Thyroid gland (tissue), 4 donors: Measurements from ENCODE around the gene TMEM209. TPM values are rescaled to one million over a fixed set of nuclear protein-coding genes. Genes with fewer than 3 reads are reported as not detected.

ENCODE experiments used
- DNase-seq, 2 donors: peaks; one replicate each; pipeline ENCODE4 v3.0.0-alpha.2; 2019
- H3K27ac ChIP-seq, 3 donors: fragments of 200-600 bp; sonication (generic); 1 replicate in 2 of 3; 2 replicates in 1 of 3; pipeline ENCODE4 v1.5.1; 2016 to 2019; ENCODE audit warnings: mild to moderate bottlenecking in 1 of 3, moderate library complexity in 1 of 3
- H3K27me3 ChIP-seq: fragments of 200-600 bp; sonication (generic); one replicate; pipeline ENCODE4 v1.5.1; 2019
- H3K36me3 ChIP-seq, 2 donors: fragments of 200-600 bp; sonication (generic); one replicate each; pipeline ENCODE4 v1.5.1; 2016 to 2019
- H3K4me1 ChIP-seq, 2 donors: fragments of 200-600 bp; sonication (generic); one replicate each; pipeline ENCODE4 v1.5.1; 2017 to 2019
- H3K4me3 ChIP-seq, 3 donors: fragments of 200-600 bp; sonication (generic); replicated peaks in 1 of 3; 1 replicate in 2 of 3; 2 replicates in 1 of 3; pipeline ENCODE4 v1.5.1; 2016; ENCODE audit warnings: mild to moderate bottlenecking in 1 of 3
- H3K9me3 ChIP-seq: fragments of 200-600 bp; sonication (generic); one replicate; pipeline ENCODE4 v1.5.1; 2017
- POLR2A ChIP-seq, 2 donors: fragments of 450-650 bp; IDR thresholded peaks; one replicate each; pipeline ENCODE4 v1.6.1; 2017; ENCODE audit warnings: antibody characterized with exemption in 2 of 2, mild to moderate bottlenecking in 2 of 2, moderate library complexity in 1 of 2
- WGBS, 2 donors: methylation state at CpG; one replicate each; pipeline ENCODE4 v1.1.5; 2017; 5-methylcytosine and 5-hydroxymethylcytosine counted together
- intact Hi-C: fragments of 100-400 bp; cut with DNase I; formaldehyde crosslinking; loops from one replicate; pipeline ENCODE4 v1.15.1; 2023
- total RNA-seq, 4 donors: library from RNA; depleted of rRNA; stranded (reverse); fragments of >200 nt; gene quantifications; one replicate each; pipeline ENCODE4 v1.2.3, GENCODE V29; 2016
- TF ChIP-seq, protein P1 (sequence below), 6 experiments: fragments of 200-600 bp in 3 of 6; fragments of 450-650 bp in 3 of 6; sonication (generic) in 3 of 6; IDR thresholded peaks; one replicate each; pipeline ENCODE4 v1.5.1; 2016 to 2019; ENCODE audit warnings: antibody characterized with exemption in 6 of 6, mild to moderate bottlenecking in 2 of 6, inconsistent platforms in 1 of 6, moderate library complexity in 1 of 6

TMEM209 gene
- total RNA-seq, 4 donors from 2014 or later = 19.5 to 28.0 (median 24.5) TPM

DNA sequence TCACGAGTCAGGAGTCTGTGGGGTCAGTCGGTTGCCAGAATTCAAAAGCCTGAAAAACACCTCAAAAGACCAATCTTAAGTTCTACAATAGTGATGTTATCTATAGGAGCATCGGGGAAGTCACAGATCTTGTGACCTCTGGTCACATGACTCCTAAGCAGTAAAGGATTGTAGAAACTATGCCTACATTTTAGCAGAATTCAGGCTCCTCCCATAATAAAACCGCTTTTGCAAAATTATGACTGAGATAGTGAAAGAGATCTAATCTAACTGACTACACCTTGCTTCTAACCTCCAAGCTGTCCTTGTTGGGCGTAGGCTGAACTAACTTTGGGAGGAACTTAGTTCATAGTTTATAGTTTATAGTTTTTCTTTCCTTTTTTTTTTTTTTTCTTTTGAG is 19.0 kb upstream of the TMEM209 start:
- TF ChIP-seq, protein P1, sequence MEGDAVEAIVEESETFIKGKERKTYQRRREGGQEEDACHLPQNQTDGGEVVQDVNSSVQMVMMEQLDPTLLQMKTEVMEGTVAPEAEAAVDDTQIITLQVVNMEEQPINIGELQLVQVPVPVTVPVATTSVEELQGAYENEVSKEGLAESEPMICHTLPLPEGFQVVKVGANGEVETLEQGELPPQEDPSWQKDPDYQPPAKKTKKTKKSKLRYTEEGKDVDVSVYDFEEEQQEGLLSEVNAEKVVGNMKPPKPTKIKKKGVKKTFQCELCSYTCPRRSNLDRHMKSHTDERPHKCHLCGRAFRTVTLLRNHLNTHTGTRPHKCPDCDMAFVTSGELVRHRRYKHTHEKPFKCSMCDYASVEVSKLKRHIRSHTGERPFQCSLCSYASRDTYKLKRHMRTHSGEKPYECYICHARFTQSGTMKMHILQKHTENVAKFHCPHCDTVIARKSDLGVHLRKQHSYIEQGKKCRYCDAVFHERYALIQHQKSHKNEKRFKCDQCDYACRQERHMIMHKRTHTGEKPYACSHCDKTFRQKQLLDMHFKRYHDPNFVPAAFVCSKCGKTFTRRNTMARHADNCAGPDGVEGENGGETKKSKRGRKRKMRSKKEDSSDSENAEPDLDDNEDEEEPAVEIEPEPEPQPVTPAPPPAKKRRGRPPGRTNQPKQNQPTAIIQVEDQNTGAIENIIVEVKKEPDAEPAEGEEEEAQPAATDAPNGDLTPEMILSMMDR (IDR thresholded peaks at IDR 0.05) = no peak
- TF ChIP-seq POLR2A (IDR thresholded peaks at IDR 0.05) = no peak
- no peaks in the 10 kb centered on the region for H3K9me3 ChIP-seq
- no peak for DNase-seq
- H3K4me1 ChIP-seq = peaks cover 0 to 10% of the 10 kb centered on the region in 2 donors
- no peaks in the 10 kb centered on the region for H3K36me3 ChIP-seq
- H3K4me3 ChIP-seq = no peak overlapping the region
- WGBS, 2 donors = 83 to 84% methylated on average over 5 of the region's 5 CpGs
- no peaks in the 10 kb centered on the region for H3K27me3 ChIP-seq
- intact Hi-C loops = no loop called here
- no peak overlapping the region for H3K27ac ChIP-seq

DNA sequence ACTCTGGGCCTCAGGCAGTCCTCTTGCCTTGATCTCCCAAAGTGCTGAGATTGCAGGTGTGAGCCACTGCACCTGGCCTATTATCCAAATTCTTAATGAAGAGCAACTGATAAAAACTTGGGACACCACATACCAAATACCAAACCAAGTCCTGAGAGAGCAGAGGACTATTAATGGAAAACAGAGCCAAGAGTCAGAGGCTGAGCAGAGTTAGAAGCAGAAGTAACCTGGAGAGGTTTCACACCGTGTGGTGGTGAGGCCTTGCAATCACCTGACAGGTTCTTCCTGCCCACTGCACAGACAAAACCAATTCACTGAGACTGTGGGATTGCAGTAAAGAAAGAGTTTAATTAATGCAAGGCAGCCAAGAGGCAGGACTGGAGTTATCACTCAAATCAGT is 18.4 kb upstream of the TMEM209 start:
- intact Hi-C loops = no loop called here
- peaks cover 0 to 10% of the 10 kb centered on the region in 2 donors for H3K4me1 ChIP-seq
- DNase-seq = no peak
- no peak overlapping the region for H3K4me3 ChIP-seq
- no peak overlapping the region for H3K27ac ChIP-seq
- H3K36me3 ChIP-seq = no peaks in the 10 kb centered on the region
- no peak for TF ChIP-seq POLR2A (IDR thresholded peaks at IDR 0.05)
- TF ChIP-seq, protein P1 (IDR thresholded peaks at IDR 0.05) = no peak
- H3K9me3 ChIP-seq = no peaks in the 10 kb centered on the region
- no peaks in the 10 kb centered on the region for H3K27me3 ChIP-seq
- 18 to 100% methylated on average over 1 of the region's 1 CpG for WGBS, 2 donors

DNA sequence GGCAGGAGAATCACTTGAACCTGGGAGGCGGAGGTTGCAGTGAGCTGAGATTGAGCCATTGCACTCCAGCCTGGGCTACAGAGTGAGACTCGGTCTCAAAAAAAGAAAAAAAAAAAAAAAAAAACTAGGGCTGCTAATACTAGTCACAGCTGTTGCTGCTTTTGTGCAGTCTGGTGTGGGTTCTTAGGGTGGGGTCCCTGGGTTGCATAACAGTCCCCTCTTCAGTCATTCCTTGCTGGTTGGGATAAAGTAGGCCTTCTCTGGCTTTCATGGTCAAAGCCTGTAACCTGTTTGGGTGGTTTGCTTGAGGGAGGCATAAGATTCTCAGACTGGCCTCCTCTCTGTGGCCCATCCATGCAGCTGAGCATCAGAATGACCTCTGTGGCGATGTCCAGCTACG is 16.5 kb upstream of the TMEM209 start:
- TF ChIP-seq, protein P1 (IDR thresholded peaks at IDR 0.05) = no peak
- no peak for TF ChIP-seq POLR2A (IDR thresholded peaks at IDR 0.05)
- no peak for DNase-seq
- Histone ChIP-seq H3K27me3 (no peaks in the 10 kb centered on the region), H3K4me3 (no peak overlapping the region), H3K36me3 (no peaks in the 10 kb centered on the region), H3K9me3 (no peaks in the 10 kb centered on the region), H3K27ac (no peak overlapping the region), H3K4me1 (no peaks in the 10 kb centered on the region)
- intact Hi-C loops = no loop called here
- WGBS, 2 donors = 93 to 95% methylated on average over 4 of the region's 4 CpGs

DNA sequence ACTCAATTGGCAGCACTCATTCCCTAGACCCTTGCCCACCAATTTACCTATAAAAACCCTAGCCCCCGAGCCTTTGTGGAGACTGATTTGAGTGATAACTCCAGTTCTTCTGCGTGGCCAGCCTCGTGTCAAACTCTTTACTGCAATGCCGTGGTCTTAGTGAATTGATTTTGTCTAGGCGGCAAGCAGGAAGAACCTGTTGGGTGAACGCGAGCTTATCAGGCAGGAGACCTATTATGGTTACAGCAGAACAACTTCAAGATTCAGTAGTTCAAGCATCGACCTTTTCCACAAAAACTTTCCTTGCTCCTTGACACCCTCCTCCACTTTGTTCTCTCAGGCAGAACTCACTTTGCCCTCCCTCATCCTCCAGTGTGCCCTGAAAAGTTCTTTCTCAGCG is 14.7 kb upstream of the TMEM209 start:
- no peak for TF ChIP-seq POLR2A (IDR thresholded peaks at IDR 0.05)
- TF ChIP-seq, protein P1 (IDR thresholded peaks at IDR 0.05) = no peak
- peak; percentile 15 to 22 for DNase-seq
- H3K36me3 ChIP-seq = no peaks in the 10 kb centered on the region
- H3K27me3 ChIP-seq = no peaks in the 10 kb centered on the region
- intact Hi-C loops = no loop called here
- no peak overlapping the region for H3K27ac ChIP-seq
- no peaks in the 10 kb centered on the region for H3K4me1 ChIP-seq
- H3K4me3 ChIP-seq = no peak overlapping the region
- 36 to 56% methylated on average over 9 of the region's 9 CpGs for WGBS, 2 donors
- H3K9me3 ChIP-seq = no peaks in the 10 kb centered on the region

DNA sequence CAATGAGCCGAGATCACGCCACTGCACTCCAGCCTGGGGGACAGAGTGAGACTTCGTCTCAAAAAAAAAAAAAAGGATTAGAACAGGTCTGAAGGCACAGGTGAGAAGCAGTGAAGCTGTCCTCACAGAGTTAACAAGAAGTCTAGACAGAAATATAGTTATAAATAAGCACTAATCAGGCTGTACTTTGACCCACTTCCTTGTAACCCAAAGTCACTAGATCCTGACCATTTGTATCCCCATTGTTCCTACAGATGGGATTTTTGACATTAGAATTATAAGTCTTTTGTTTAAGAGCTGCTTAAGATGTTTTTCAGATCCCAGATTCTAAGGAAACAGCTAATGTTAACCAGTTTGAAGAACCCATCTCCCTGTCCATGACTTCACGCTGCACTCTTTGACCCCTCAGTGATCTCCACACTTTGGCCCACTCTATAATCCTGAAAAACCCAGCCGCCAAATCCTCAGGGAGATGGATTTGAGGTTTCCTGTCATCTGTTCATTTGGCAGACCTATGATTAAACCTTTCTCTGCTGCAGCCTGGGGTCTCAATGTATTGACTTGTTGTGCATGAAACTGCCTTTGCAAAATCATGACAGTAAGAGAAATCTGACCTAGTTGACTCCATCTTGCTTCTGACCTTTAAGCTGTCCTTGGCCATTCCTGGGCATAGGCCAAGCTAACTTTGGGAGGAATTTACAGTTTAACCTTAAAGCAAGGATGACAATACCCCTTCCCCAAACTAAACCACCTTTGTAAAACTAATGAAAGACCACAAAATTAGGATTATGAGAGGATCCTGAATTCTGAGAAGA is 13.8 kb upstream of the TMEM209 start:
- no peak overlapping the region for H3K4me3 ChIP-seq
- H3K27me3 ChIP-seq = no peaks in the 10 kb centered on the region
- H3K4me1 ChIP-seq = no peaks in the 10 kb centered on the region
- H3K36me3 ChIP-seq = no peaks in the 10 kb centered on the region
- intact Hi-C loops = no loop called here
- H3K27ac ChIP-seq = no peak overlapping the region
- no peak for TF ChIP-seq POLR2A (IDR thresholded peaks at IDR 0.05)
- TF ChIP-seq, protein P1 (IDR thresholded peaks at IDR 0.05) = no peak
- WGBS, 2 donors = 73 to 87% methylated on average over 5 of the region's 5 CpGs
- H3K9me3 ChIP-seq = no peaks in the 10 kb centered on the region
- DNase-seq = no peak
